GM12878 (cell line): ENCODE measurements around the gene PI16. TPM values are rescaled to one million over a fixed set of nuclear protein-coding genes. Genes with fewer than 3 reads are reported as not detected.

Source experiments
- ATAC-seq: fragments of 200-7000 bp; cut with Tn5 transposase; 3 replicates; pipeline ENCODE4 v1.9.1; 2020; ENCODE audit warnings: mild to moderate bottlenecking, moderate library complexity
- Bru-seq: library from RNA; stranded (reverse); fragments of 400-500 nt; gene quantifications from one replicate; lab custom pipeline; 2021; lab: Mats Ljungman, UMichigan
- BruChase-seq, 2 experiments: library from RNA; stranded (reverse); fragments of 400-500 nt; gene quantifications; one replicate each; lab custom pipeline; 2021; lab: Mats Ljungman, UMichigan
- BruUV-seq: library from RNA; stranded (reverse); fragments of 400-500 nt; replicated peaks from 2 replicates; lab custom pipeline; 2021; lab: Mats Ljungman, UMichigan
- CTCF ChIA-PET: fragments of 300-600 bp; sonication (Branson Sonifier 250); formaldehyde crosslinking; extraction: SDS; loops from one replicate; lab custom pipeline; 2021; ENCODE audit warnings: inconsistent platforms; lab: Yijun Ruan, JAX
- POLR2A ChIA-PET: fragments of 350-600 bp; formaldehyde crosslinking; extraction: SDS; loops from one replicate; lab custom pipeline; 2021; ENCODE audit warnings: inconsistent platforms; lab: Charles Lee
- RAD21 ChIA-PET: fragments of 300-600 bp; sonication (Branson Sonifier 250); formaldehyde crosslinking; loops from one replicate; lab custom pipeline; 2023; ENCODE audit warnings: antibody characterized with exemption; ENCODE audit not compliant: unreplicated experiment; lab: Charles Lee
- SMC1A ChIA-PET: fragments of 300-600 bp; sonication (Branson Sonifier 250); formaldehyde crosslinking; loops from one replicate; lab custom pipeline; 2023; ENCODE audit not compliant: unreplicated experiment, uncharacterized antibody; lab: Charles Lee
- DNase-seq: peaks from one replicate; pipeline ENCODE4 v3.0.0-alpha.2; 2011; ENCODE audit warnings: low read depth, low spot score
- FAIRE-seq: peaks from 3 replicates; lab custom pipeline; 2011; peaks lifted over from hg19 to GRCh38; lab: Jason Lieb, UNC
- H2AFZ ChIP-seq: 2 replicates; pipeline ENCODE4 v1.6.0; 2011; ENCODE audit warnings: low read depth, low read length, control low read depth; ENCODE audit not compliant: control insufficient read depth
- H3K27ac ChIP-seq: 2 replicates; pipeline ENCODE4 v1.5.1; 2011; ENCODE audit warnings: control low read depth; ENCODE audit not compliant: control insufficient read depth, insufficient read depth
- H3K27me3 ChIP-seq, 2 experiments: replicated peaks in 1 of 2; 2 replicates each; pipeline versions ENCODE4 v1.6.0 to v1.6.1; 2011; ENCODE audit warnings: low read length in 1 of 2; ENCODE audit not compliant: control insufficient read depth in 2 of 2, insufficient read depth in 2 of 2
- H3K36me3 ChIP-seq, 2 experiments: 2 replicates each; pipeline ENCODE4 v1.5.1; 2011; ENCODE audit warnings: low read length in 1 of 2; ENCODE audit not compliant: control insufficient read depth in 2 of 2, insufficient read depth in 2 of 2
- H3K4me1 ChIP-seq: 2 replicates; pipeline ENCODE4 v1.6.1; 2011; ENCODE audit warnings: mild to moderate bottlenecking, low read length, moderate library complexity, mixed read lengths; ENCODE audit not compliant: control insufficient read depth, insufficient read depth
- H3K4me2 ChIP-seq: 2 replicates; pipeline ENCODE4 v1.6.0; 2011; ENCODE audit warnings: control low read depth; ENCODE audit not compliant: control insufficient read depth, insufficient read depth
- H3K4me3 ChIP-seq: fragments of 200-600 bp; sonication (generic); 2 replicates; pipeline ENCODE4 v1.5.1; 2016
- H3K79me2 ChIP-seq: 2 replicates; pipeline ENCODE4 v1.6.0; 2011; ENCODE audit warnings: low read length; ENCODE audit not compliant: control insufficient read depth, insufficient read depth
- H3K9ac ChIP-seq: 2 replicates; pipeline ENCODE4 v1.8.0; 2011; ENCODE audit warnings: low read length, control low read depth, mixed read lengths; ENCODE audit not compliant: control insufficient read depth, insufficient read depth
- H3K9me3 ChIP-seq: replicated peaks from 3 replicates; pipeline ENCODE4 v1.5.1; 2011; ENCODE audit warnings: mild to moderate bottlenecking, low read length; ENCODE audit not compliant: control insufficient read depth, insufficient read depth
- H4K20me1 ChIP-seq: 2 replicates; pipeline ENCODE4 v1.6.0; 2011; ENCODE audit not compliant: control insufficient read depth, insufficient read depth
- CREM ChIP-seq: IDR thresholded peaks from 2 replicates; pipeline ENCODE4 v1.6.1; 2014; ENCODE audit warnings: antibody characterized with exemption, low read depth
- KAT2A ChIP-seq: conservative IDR thresholded peaks from 2 replicates; pipeline ENCODE4 v1.6.1; 2011; ENCODE audit warnings: low read depth, low read length; ENCODE audit not compliant: control insufficient read depth
- NFXL1 ChIP-seq: fragments of 450-650 bp; IDR thresholded peaks from 2 replicates; pipeline ENCODE4 v1.6.1; 2017; ENCODE audit warnings: antibody characterized with exemption, mild to moderate bottlenecking, borderline replicate concordance
- RFX5 ChIP-seq: IDR thresholded peaks from 2 replicates; pipeline ENCODE4 v1.6.1; 2011; ENCODE audit warnings: low read depth, low read length, improper control_type of control experiment
- WGBS: methylation state at CpG from one replicate; pipeline ENCODE4 v1.1.6; 2016; ENCODE audit warnings: low lambda C conversion rate; ENCODE audit not compliant: insufficient replicate concordance, insufficient coverage; ENCODE audit errors: missing lambda C conversion rate; 5-methylcytosine and 5-hydroxymethylcytosine counted together
- in situ Hi-C: fragments of 300-500 bp; cut with MboI; formaldehyde crosslinking; loops from 9 replicates; pipeline ENCODE4 v1.14.3; 2018; ENCODE audit warnings: mixed read lengths
- intact Hi-C: fragments of 100-400 bp; cut with micrococcal nuclease; formaldehyde crosslinking; loops from one replicate; pipeline ENCODE4 v1.14.2; 2022; ENCODE audit not compliant: unreplicated experiment
- long read RNA-seq, 2 experiments: library from polyadenylated mRNA; unstranded; transcript quantifications; one replicate each; pipeline ENCODE4 v2.0.0, GENCODE V29; 2019 to 2020
- polyA minus RNA-seq, 3 experiments: library from RNA; depleted of rRNA, polyadenylated mRNA; stranded (reverse); fragments of >200 nt; gene quantifications; 2 replicates each; pipeline ENCODE4 v1.2.3, GENCODE V29; 2011
- polyA plus RNA-seq, 11 experiments: library from polyadenylated mRNA; depleted of rRNA in 4 of 11; unstranded in 6 of 11; stranded (reverse) in 5 of 11; fragments of >200 nt; fragmentation: Nextera tagmentation in 4 of 11; fragmentation: Illumina TruSeq in 1 of 11; extraction: Ambion mirVana in 4 of 11; extraction: Trizol in 1 of 11; gene quantifications; 1 replicate in 1 of 11; 2 replicates in 10 of 11; pipeline versions ENCODE4 v1.2.1 to v1.2.3, GENCODE V29; 2011 to 2016; ENCODE audit warnings: inconsistent platforms in 2 of 11, missing spikeins in 2 of 11, low read depth in 1 of 11
- total RNA-seq, 4 experiments: library from RNA; depleted of rRNA in 3 of 4; stranded (reverse); fragments of >200 nt in 3 of 4; fragmentation: Illumina TruSeq in 1 of 4; extraction: Trizol in 1 of 4; gene quantifications; 2 replicates each; pipeline versions ENCODE4 v1.2.1 to v1.2.3, GENCODE V29; 2013 to 2021
- TF ChIP-seq, protein P1 (sequence below): IDR thresholded peaks from 2 replicates; pipeline ENCODE4 v1.6.1; 2012; ENCODE audit warnings: low read depth, low read length, improper control_type of control experiment

Gene PI16, protein sequence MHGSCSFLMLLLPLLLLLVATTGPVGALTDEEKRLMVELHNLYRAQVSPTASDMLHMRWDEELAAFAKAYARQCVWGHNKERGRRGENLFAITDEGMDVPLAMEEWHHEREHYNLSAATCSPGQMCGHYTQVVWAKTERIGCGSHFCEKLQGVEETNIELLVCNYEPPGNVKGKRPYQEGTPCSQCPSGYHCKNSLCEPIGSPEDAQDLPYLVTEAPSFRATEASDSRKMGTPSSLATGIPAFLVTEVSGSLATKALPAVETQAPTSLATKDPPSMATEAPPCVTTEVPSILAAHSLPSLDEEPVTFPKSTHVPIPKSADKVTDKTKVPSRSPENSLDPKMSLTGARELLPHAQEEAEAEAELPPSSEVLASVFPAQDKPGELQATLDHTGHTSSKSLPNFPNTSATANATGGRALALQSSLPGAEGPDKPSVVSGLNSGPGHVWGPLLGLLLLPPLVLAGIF
- not detected in 2 replicates for total RNA-seq (2013; cell fraction: nucleolus; rRNA removed)
- total RNA-seq (2014; rRNA removed) (not detected in 2 replicates), total RNA-seq (2014; rRNA removed; fragmentation: Illumina TruSeq; extraction: Trizol) (not detected in 2 replicates), total RNA-seq (2021) (not detected in 2 replicates), polyA plus RNA-seq (2011; rRNA removed) (not detected in 2 replicates), polyA plus RNA-seq (2014; fragmentation: Illumina TruSeq; extraction: Trizol) (not detected in 2 replicates), polyA plus RNA-seq (2014; fragmentation: Nextera tagmentation; extraction: Ambion mirVana) (under 1 TPM in 1 of 2 experiments, not detected in 1; 0.08 TPM), polyA plus RNA-seq (2014; rRNA removed) (not detected in 2 replicates), polyA plus RNA-seq (2016; fragmentation: Nextera tagmentation; extraction: Ambion mirVana) (under 1 TPM in 1 of 2 experiments, not detected in 1; 0.12 TPM), polyA minus RNA-seq (2011; rRNA and poly(A)+ RNA removed) (not detected in 2 replicates), Bru-seq, nascent RNA (percentile 5 among the genes with signal in this experiment), BruChase-seq, experiment 1, labeled RNA remaining after a 6-hour chase (percentile 7 among the genes with signal in this experiment), BruChase-seq, experiment 2, labeled RNA remaining after a 2-hour chase (percentile 15 among the genes with signal in this experiment)
- not detected for polyA plus RNA-seq (2011; ENCODE audit: low read depth)
- polyA plus RNA-seq (2011; cell fraction: cytosol; rRNA removed) = not detected in 2 replicates
- polyA plus RNA-seq (2011; cell fraction: nucleus; rRNA removed) = not detected in 2 replicates
- not detected in 2 replicates for polyA plus RNA-seq (2012)
- polyA minus RNA-seq (2011; cell fraction: cytosol; rRNA and poly(A)+ RNA removed) = not detected in 2 replicates
- polyA minus RNA-seq (2011; cell fraction: nucleus; rRNA and poly(A)+ RNA removed) = not detected in 2 replicates
- long read RNA-seq, experiment 1 = 0 reads
- long read RNA-seq, experiment 2 = 0 reads

DNA sequence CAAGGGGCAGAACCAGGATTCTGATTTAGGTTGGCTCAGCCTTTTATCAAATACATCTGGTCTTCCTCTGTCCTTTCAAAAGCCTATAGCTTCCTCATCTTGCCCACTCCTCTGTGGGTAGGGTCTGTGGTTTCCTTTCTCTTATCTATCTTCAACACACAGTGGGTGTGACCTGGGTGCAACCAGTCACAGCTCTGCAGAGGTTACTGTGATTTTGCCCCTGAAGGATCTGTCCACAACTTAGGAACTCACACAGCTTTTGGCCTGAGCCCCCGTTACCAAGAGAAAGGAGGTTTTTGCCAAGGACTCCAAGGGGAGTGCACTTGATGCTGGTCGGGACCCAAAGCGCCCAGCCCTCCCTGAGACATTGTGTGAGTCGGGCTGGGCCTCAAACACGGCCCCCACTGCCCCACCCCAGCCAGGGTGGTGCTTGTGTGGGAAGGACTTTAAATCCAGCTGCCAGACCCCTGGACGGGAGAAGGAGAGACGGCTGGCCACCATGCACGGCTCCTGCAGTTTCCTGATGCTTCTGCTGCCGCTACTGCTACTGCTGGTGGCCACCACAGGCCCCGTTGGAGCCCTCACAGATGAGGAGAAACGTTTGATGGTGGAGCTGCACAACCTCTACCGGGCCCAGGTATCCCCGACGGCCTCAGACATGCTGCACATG is at the start of gene PI16:
Gene PI16 (plus strand): TSS at position 477 of the 670 bp plus-strand sequence. CDS start 23 bp downstream, at position 500.
- Histone ChIP-seq H2AFZ (no peak within 1 kb of the TSS), H3K27ac (no peak within 1 kb of the TSS)
- DNase-seq = no peak
- CTCF ChIA-PET = interaction anchor here (1.0 to 3.0 kb wide), 5 partner anchors 8 to 69 kb away, joined by 3 to 12 read pairs (median 3); no protein-coding TSS in a partner anchor
- WGBS = 56% methylated on average over 13 of the region's 14 CpGs
- no peak for TF ChIP-seq KAT2A
- no peak for TF ChIP-seq NFXL1
- TF ChIP-seq, protein P1, sequence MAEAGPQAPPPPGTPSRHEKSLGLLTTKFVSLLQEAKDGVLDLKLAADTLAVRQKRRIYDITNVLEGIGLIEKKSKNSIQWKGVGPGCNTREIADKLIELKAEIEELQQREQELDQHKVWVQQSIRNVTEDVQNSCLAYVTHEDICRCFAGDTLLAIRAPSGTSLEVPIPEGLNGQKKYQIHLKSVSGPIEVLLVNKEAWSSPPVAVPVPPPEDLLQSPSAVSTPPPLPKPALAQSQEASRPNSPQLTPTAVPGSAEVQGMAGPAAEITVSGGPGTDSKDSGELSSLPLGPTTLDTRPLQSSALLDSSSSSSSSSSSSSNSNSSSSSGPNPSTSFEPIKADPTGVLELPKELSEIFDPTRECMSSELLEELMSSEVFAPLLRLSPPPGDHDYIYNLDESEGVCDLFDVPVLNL = no peak
- TF ChIP-seq CREM = no peak
- TF ChIP-seq RFX5 = no peak
- TF ChIP-seq, all 136 proteins: peak for 0
- BruUV-seq = no TSS peak
- H3K9me3 ChIP-seq = no peaks in the 10 kb centered on the region
- H3K4me1 ChIP-seq = 0 out of 2 replicates have a peak, but pooled peaks cover 3% of the 10 kb centered on the region
- FAIRE-seq = no peak
- POLR2A ChIA-PET = interaction anchor here (1.3 kb wide), 1 partner anchor 13 kb away, joined by 3 read pairs; no protein-coding TSS in a partner anchor
- intact Hi-C loops (no loop called here), in situ Hi-C loops (no loop called here)
- ATAC-seq = no peak
- H3K9ac ChIP-seq = no peak within 1 kb of the TSS
- H3K4me3 ChIP-seq = no peak within 1 kb of the TSS
- no peak within 1 kb of the TSS for H3K4me2 ChIP-seq
- SMC1A ChIA-PET = interaction anchor here (0.9 kb wide), 1 partner anchor 63 kb away, joined by 7 read pairs; no protein-coding TSS in a partner anchor
- no peaks in the 10 kb centered on the region for H3K36me3 ChIP-seq
- H3K79me2 ChIP-seq = no peaks in the 10 kb centered on the region
- H3K27me3 ChIP-seq = no peaks in the 10 kb centered on the region
- RAD21 ChIA-PET = interaction anchor here (0.9 kb wide), 1 partner anchor 217 kb away, joined by 3 read pairs; no protein-coding TSS in a partner anchor
- H4K20me1 ChIP-seq = no peaks in the 10 kb centered on the region
